Right renal cortex interstitium (tissue), 3 donors: ENCODE data around the gene GNPTG. TPM values are rescaled to one million over a fixed set of nuclear protein-coding genes. Genes with fewer than 3 reads are reported as not detected.

Experiments used
- DNase-seq, 3 donors: peaks; one replicate each; pipeline ENCODE4 v3.0.0-alpha.2; 2013; ENCODE audit warnings: low read depth in 3 of 3, low spot score in 2 of 3
- polyA plus RNA-seq, 3 donors: library from polyadenylated mRNA; unstranded; fragments of 120-200 nt; gene quantifications; one replicate each; pipeline ENCODE4 v1.2.1, GENCODE V29; 2013; ENCODE audit not compliant: insufficient read length in 3 of 3

GNPTG gene
- polyA plus RNA-seq, 3 donors: 51.7 to 54.5 (median 53.1) TPM

- no peak for DNase-seq
Measured at GRCh38 chr16:1332618-1333148, 19.0 kb upstream of the GNPTG start.

- no peak for DNase-seq
Measured at GRCh38 chr16:1333149-1333812, 18.4 kb upstream of the GNPTG start, which contains the start of gene BAIAP3. Gene BAIAP3 (plus strand): TSS chr16:1333645. CDS start chr16:1338550, 4,905 bp downstream.

GRCh38 chr16:1333854-1334700 lies 17.7 kb upstream of the GNPTG start:
- DNase-seq: no peak

- DNase-seq: no peak
Measured at GRCh38 chr16:1334739-1335138, 17.0 kb upstream of the GNPTG start.

- no peak for DNase-seq
Measured at GRCh38 chr16:1335211-1335971, 16.3 kb upstream of the GNPTG start.

GRCh38 chr16:1335996-1336395 lies 15.7 kb upstream of the GNPTG start:
- DNase-seq: no peak

GRCh38 chr16:1336619-1337018 lies 15.1 kb upstream of the GNPTG start:
- no peak for DNase-seq

GRCh38 chr16:1337486-1337885 lies 14.2 kb upstream of the GNPTG start:
- no peak for DNase-seq

- no peak for DNase-seq
Measured at GRCh38 chr16:1338119-1338730, 13.5 kb upstream of the GNPTG start.

GRCh38 chr16:1338855-1339675 lies 12.7 kb upstream of the GNPTG start:
- DNase-seq: no peak

- no peak for DNase-seq
Measured at GRCh38 chr16:1340730-1341494, 10.8 kb upstream of the GNPTG start.

GRCh38 chr16:1341495-1342420 lies 10.0 kb upstream of the GNPTG start:
- DNase-seq: no peak

- DNase-seq: peak; percentile 67 to 85 (median 68)
Measured at GRCh38 chr16:1342526-1343427, 9.0 kb upstream of the GNPTG start.

GRCh38 chr16:1343428-1344242 lies 8.1 kb upstream of the GNPTG start:
- no peak for DNase-seq

GRCh38 chr16:1344499-1344898 lies 7.2 kb upstream of the GNPTG start:
- no peak for DNase-seq

GRCh38 chr16:1345087-1345486 lies 6.6 kb upstream of the GNPTG start:
- no peak for DNase-seq
